ENCODE results near the gene ZNF48. TPM values are rescaled to one million over a fixed set of nuclear protein-coding genes. Genes with fewer than 3 reads are reported as not detected.

Gene ZNF48
- total and polyA plus RNA-seq, 9 donors, result 2.7 to 9.8 (median 6.6) TPM

- DNase-seq, result no peak
- TF ChIP-seq POLR2A (IDR thresholded peaks at IDR 0.05) (no peak), EP300 (IDR thresholded peaks at IDR 0.05) (no peak), CTCF (IDR thresholded peaks at IDR 0.05) (no peak)
- intact Hi-C loops (cut with DNase I), result loop anchor here in 1 of 4 donors (5.0 kb wide), 1 partner anchor 40 kb away; the partner anchor contains the start of gene ZNF771
- Histone ChIP-seq H3K36me3 (no peaks in the 10 kb centered on the region), H3K4me3 (peak overlapping the region; percentile 72), H3K9me3 (no peaks in the 10 kb centered on the region), H3K27me3 (no peaks in the 10 kb centered on the region), H3K27ac (peak overlapping the region in 1 of 2 donors; percentile 25), H3K4me1 (ENCODE audit: insufficient read depth) (peaks cover 6% of the 10 kb centered on the region)
- WGBS, 3 donors, result 45 to 62% (median 53%) methylated on average over 10 of the region's 10 CpGs
These were observed 27.7 kb upstream of the ZNF48 start for GRCh38 chr16:30367349-30368009.

GRCh38 chr16:30368122-30368791, 27.0 kb upstream of the ZNF48 start:
- WGBS, 3 donors, result 1 to 4% (median 2%) methylated on average over 8 of the region's 8 CpGs
- peaks cover 6% of the 10 kb centered on the region for H3K4me1 ChIP-seq (ENCODE audit: insufficient read depth)
- peak overlapping the region; percentile 1 to 17 for H3K27ac ChIP-seq
- H3K36me3 ChIP-seq, result no peaks in the 10 kb centered on the region
- H3K9me3 ChIP-seq, result no peaks in the 10 kb centered on the region
- peak in 1 of 5 donors; percentile 27 for DNase-seq
- H3K4me3 ChIP-seq, result peak overlapping the region; percentile 72
- intact Hi-C loops (cut with DNase I), result loop anchor here in 1 of 4 donors (5.0 kb wide), 1 partner anchor 39 kb away; the partner anchor contains the start of gene ZNF771
- H3K27me3 ChIP-seq, result no peaks in the 10 kb centered on the region
- no peak for TF ChIP-seq EP300 (IDR thresholded peaks at IDR 0.05)
- no peak for TF ChIP-seq CTCF (IDR thresholded peaks at IDR 0.05)
- TF ChIP-seq POLR2A (IDR thresholded peaks at IDR 0.05), result no peak

GRCh38 chr16:30368792-30369090, 26.5 kb upstream of the ZNF48 start:
- Histone ChIP-seq H3K36me3 (no peaks in the 10 kb centered on the region), H3K4me3 (peak overlapping the region; percentile 72), H3K27ac (peak overlapping the region; percentile 1 to 17), H3K9me3 (no peaks in the 10 kb centered on the region), H3K4me1 (ENCODE audit: insufficient read depth) (peaks cover 6% of the 10 kb centered on the region), H3K27me3 (no peaks in the 10 kb centered on the region)
- intact Hi-C loops (cut with DNase I), result loop anchor here in 1 of 4 donors (5.0 kb wide), 1 partner anchor 39 kb away; the partner anchor contains the start of gene ZNF771
- WGBS, 3 donors, result 0 to 8% (median 5%) methylated on average over 4 of the region's 4 CpGs
- TF ChIP-seq CTCF (IDR thresholded peaks at IDR 0.05) (no peak), POLR2A (IDR thresholded peaks at IDR 0.05) (no peak), EP300 (IDR thresholded peaks at IDR 0.05) (no peak)
- DNase-seq, result no peak

- Histone ChIP-seq H3K9me3 (no peaks in the 10 kb centered on the region), H3K4me3 (peak overlapping the region; percentile 72), H3K36me3 (no peaks in the 10 kb centered on the region), H3K27me3 (no peaks in the 10 kb centered on the region), H3K4me1 (ENCODE audit: insufficient read depth) (peaks cover 6% of the 10 kb centered on the region), H3K27ac (peak overlapping the region; percentile 67 to 81)
- no peak for TF ChIP-seq EP300 (IDR thresholded peaks at IDR 0.05)
- TF ChIP-seq POLR2A (IDR thresholded peaks at IDR 0.05), result no peak
- TF ChIP-seq CTCF (IDR thresholded peaks at IDR 0.05), result no peak
- 0 to 2% (median 1%) methylated on average over 26 to 45 of the region's 45 CpGs for WGBS, 3 donors
- intact Hi-C loops (cut with DNase I), result loop anchor here in 1 of 4 donors (5.0 kb wide), 1 partner anchor 38 kb away; the partner anchor contains the start of gene ZNF771
- peak in 2 of 5 donors; percentile 32 to 59 for DNase-seq
These were observed 25.9 kb upstream of the ZNF48 start for GRCh38 chr16:30369091-30369937.

Data from ovary (tissue), 9 donors.